Loucy (cell line): Measurements from ENCODE around the gene CMTR1.

Source experiments
- H2AFZ ChIP-seq: fragments of 200-600 bp; sonication (generic); 2 replicates; pipeline ENCODE4 v1.6.0; 2016; ENCODE audit warnings: antibody characterized with exemption, mild to moderate bottlenecking, low read length, moderate library complexity
- H3F3A ChIP-seq: fragments of 200-600 bp; 2 replicates; pipeline ENCODE4 v1.6.0; 2016; ENCODE audit warnings: antibody characterized with exemption, low read depth, mild to moderate bottlenecking
- H3K27me3 ChIP-seq: fragments of 200-600 bp; sonication (generic); 2 replicates; pipeline ENCODE4 v1.6.1; 2014; ENCODE audit warnings: low read length, mild to moderate bottlenecking; ENCODE audit not compliant: insufficient read depth, poor library complexity, severe bottlenecking
- H3K36me3 ChIP-seq: fragments of 200-600 bp; sonication (generic); 2 replicates; pipeline ENCODE4 v1.6.1; 2016; ENCODE audit warnings: low read length; ENCODE audit not compliant: insufficient read depth
- H3K4me1 ChIP-seq: fragments of 200-600 bp; sonication (generic); 2 replicates; pipeline ENCODE4 v1.5.1; 2014; ENCODE audit warnings: low read length, mild to moderate bottlenecking; ENCODE audit not compliant: insufficient read depth, poor library complexity, severe bottlenecking
- H3K4me2 ChIP-seq: fragments of 200-600 bp; sonication (generic); 2 replicates; pipeline ENCODE4 v1.6.0; 2014; ENCODE audit warnings: antibody characterized with exemption, low read length, low read depth, mild to moderate bottlenecking; ENCODE audit not compliant: poor library complexity, severe bottlenecking
- H3K4me3 ChIP-seq: fragments of 200-600 bp; sonication (generic); 2 replicates; pipeline ENCODE4 v1.5.1; 2014; ENCODE audit warnings: low read length, mild to moderate bottlenecking, mixed read lengths; ENCODE audit not compliant: poor library complexity, severe bottlenecking
- H3K79me2 ChIP-seq: fragments of 200-600 bp; sonication (generic); 2 replicates; pipeline ENCODE4 v1.6.1; 2014; ENCODE audit warnings: low read length; ENCODE audit not compliant: insufficient read depth
- H3K9ac ChIP-seq: fragments of 200-600 bp; sonication (generic); 2 replicates; pipeline ENCODE4 v1.6.0; 2014; ENCODE audit warnings: mild to moderate bottlenecking, low read depth, low read length, moderate library complexity; ENCODE audit not compliant: poor library complexity, severe bottlenecking
- H3K9me2 ChIP-seq: fragments of 200-600 bp; sonication (generic); replicated peaks from 2 replicates; pipeline ENCODE4 v1.6.1; 2016; ENCODE audit warnings: low read depth, low read length, mixed read lengths
- H3K9me3 ChIP-seq: fragments of 200-600 bp; sonication (generic); 2 replicates; pipeline ENCODE4 v1.6.1; 2014; ENCODE audit warnings: mild to moderate bottlenecking, antibody characterized with exemption, low read length, low read depth; ENCODE audit not compliant: insufficient read depth
- H4K20me1 ChIP-seq: fragments of 200-600 bp; sonication (generic); 2 replicates; pipeline ENCODE4 v1.6.0; 2014; ENCODE audit warnings: antibody characterized with exemption, low read length, mild to moderate bottlenecking; ENCODE audit not compliant: insufficient read depth, poor library complexity, severe bottlenecking
- CTCF ChIP-seq: fragments of 200-600 bp; sonication (generic); conservative IDR thresholded peaks from 2 replicates; pipeline ENCODE4 v1.5.1; 2014; ENCODE audit warnings: mild to moderate bottlenecking, antibody characterized with exemption, low read length
- EZH2phosphoT487 ChIP-seq: fragments of 200-600 bp; IDR thresholded peaks from 2 replicates; pipeline ENCODE4 v1.6.1; 2018; ENCODE audit warnings: antibody characterized with exemption, mild to moderate bottlenecking, moderate library complexity, borderline replicate concordance

The CMTR1 gene

GRCh38 chr6:37433657-37434271 lies 743 bp downstream of the CMTR1 start:
- TF ChIP-seq CTCF (no peak), EZH2phosphoT487 (no peak)
- H2AFZ ChIP-seq: peak overlapping the region; percentile 99

GRCh38 chr6:37435373-37435772 lies 2.4 kb downstream of the CMTR1 start:
- Histone ChIP-seq H3K36me3 (peaks cover 12% of the 10 kb centered on the region; the same call in 1 of the 2 replicates), H3K9me2 (no peaks in the 10 kb centered on the region), H3F3A (0 out of 2 replicates have a peak, but pooled peaks cover 2% of the 10 kb centered on the region), H3K4me2 (peak overlapping the region; percentile 75), H4K20me1 (peaks cover 5% of the 10 kb centered on the region), H2AFZ (no peak overlapping the region), H3K4me3 (peak overlapping the region; percentile 97), H3K27me3 (no peaks in the 10 kb centered on the region), H3K9ac (peak overlapping the region; percentile 89), H3K79me2 (peaks cover 51% of the 10 kb centered on the region), H3K9me3 (no peaks in the 10 kb centered on the region), H3K4me1 (peaks cover 33% of the 10 kb centered on the region)
- TF ChIP-seq EZH2phosphoT487 (no peak), CTCF (no peak)

More at GRCh38 chr6:37433657-37434271, 743 bp downstream of the CMTR1 start:
- peaks cover 32% of the 10 kb centered on the region for H3K4me1 ChIP-seq
- H3K9me2 ChIP-seq: no peaks in the 10 kb centered on the region
- peak overlapping the region; percentile 75 for H3K4me2 ChIP-seq
- peaks cover 9% of the 10 kb centered on the region; the same call in 1 of the 2 replicates for H3K36me3 ChIP-seq
- H3K27me3 ChIP-seq: no peaks in the 10 kb centered on the region
- H3K79me2 ChIP-seq: peaks cover 43% of the 10 kb centered on the region
- peak overlapping the region; percentile 89 for H3K9ac ChIP-seq
- peaks cover 5% of the 10 kb centered on the region for H4K20me1 ChIP-seq
- H3K4me3 ChIP-seq: peak overlapping the region; percentile 97
- 0 out of 2 replicates have a peak, but pooled peaks cover 2% of the 10 kb centered on the region for H3F3A ChIP-seq
- H3K9me3 ChIP-seq: no peaks in the 10 kb centered on the region

- no peak overlapping the region for H2AFZ ChIP-seq
- peak overlapping the region; percentile 89 for H3K9ac ChIP-seq
- H4K20me1 ChIP-seq: peaks cover 5% of the 10 kb centered on the region
- H3K79me2 ChIP-seq: peaks cover 55% of the 10 kb centered on the region
- 0 out of 2 replicates have a peak, but pooled peaks cover 2% of the 10 kb centered on the region for H3F3A ChIP-seq
- H3K27me3 ChIP-seq: no peaks in the 10 kb centered on the region
- H3K4me2 ChIP-seq: peak overlapping the region; percentile 75
- TF ChIP-seq EZH2phosphoT487: no peak
- peak; percentile 53 for TF ChIP-seq CTCF
- H3K4me1 ChIP-seq: peaks cover 33% of the 10 kb centered on the region
- H3K9me2 ChIP-seq: no peaks in the 10 kb centered on the region
- H3K36me3 ChIP-seq: peaks cover 12% of the 10 kb centered on the region; the same call in 1 of the 2 replicates
- no peaks in the 10 kb centered on the region for H3K9me3 ChIP-seq
- H3K4me3 ChIP-seq: peak overlapping the region; percentile 97
Observed at GRCh38 chr6:37435816-37436215, 2.8 kb downstream of the CMTR1 start.
